ENCODE data around the gene HELZ2.

HELZ2 gene

GRCh38 chr20:63548542-63548941 lies 25.5 kb downstream of the HELZ2 start:
- no peak for DNase-seq

- DNase-seq = no peak
Observed at GRCh38 chr20:63547725-63548480, 26.1 kb downstream of the HELZ2 start, which contains the start of gene SRMS. Gene SRMS (minus strand): TSS chr20:63547749. CDS start chr20:63547463, 286 bp downstream.

GRCh38 chr20:63546956-63547724 lies 26.9 kb downstream of the HELZ2 start:
- DNase-seq = no peak

GRCh38 chr20:63546256-63546955 lies 27.6 kb downstream of the HELZ2 start:
- DNase-seq = no peak

GRCh38 chr20:63545814-63546213 lies 28.2 kb downstream of the HELZ2 start:
- DNase-seq = no peak

- DNase-seq = no peak
Observed at GRCh38 chr20:63544958-63545516, 29.0 kb downstream of the HELZ2 start.

- no peak for DNase-seq
Observed at GRCh38 chr20:63544241-63544957, 29.6 kb downstream of the HELZ2 start.

GRCh38 chr20:63543733-63544132 lies 30.3 kb downstream of the HELZ2 start:
- DNase-seq = no peak

- no peak for DNase-seq
Observed at GRCh38 chr20:63543131-63543530, 30.9 kb downstream of the HELZ2 start.

GRCh38 chr20:63542696-63543095 lies 31.3 kb downstream of the HELZ2 start:
- no peak for DNase-seq

- no peak for DNase-seq
Observed at GRCh38 chr20:63542031-63542559, 31.9 kb downstream of the HELZ2 start.

GRCh38 chr20:63541371-63541770 lies 32.7 kb downstream of the HELZ2 start:
- DNase-seq = no peak

- DNase-seq = no peak
Observed at GRCh38 chr20:63540417-63541186, 33.4 kb downstream of the HELZ2 start.

GRCh38 chr20:63539441-63540370 lies 34.3 kb downstream of the HELZ2 start:
- no peak for DNase-seq

- no peak for DNase-seq
Observed at GRCh38 chr20:63539092-63539430, 35.0 kb downstream of the HELZ2 start.

GRCh38 chr20:63538204-63539091 lies 35.6 kb downstream of the HELZ2 start:
- DNase-seq = peak; percentile 70

GRCh38 chr20:63537525-63538203 lies 36.4 kb downstream of the HELZ2 start:
- DNase-seq = peak; percentile 96

- peak; percentile 28 for DNase-seq
Observed at GRCh38 chr20:63536997-63537524, 37.0 kb downstream of the HELZ2 start, which contains the start of gene PTK6. Gene PTK6 (minus strand): TSS chr20:63537376. CDS start chr20:63537314, 62 bp downstream.

Measured in CD4-positive, alpha-beta T cell treated with Interleukin-12 subunit alpha and Interleukin-12 subunit beta, for 1 hour (primary cell).